AG09309 (cell line): ENCODE data around the gene RNF208.

Source experiments
- DNase-seq: peaks from one replicate; pipeline ENCODE4 v3.0.0-alpha.2; 2010; ENCODE audit warnings: low read depth
- H3K4me3 ChIP-seq: 2 replicates; pipeline ENCODE4 v1.5.1; 2011; ENCODE audit warnings: mild to moderate bottlenecking, low read depth, low read length, moderate library complexity; ENCODE audit not compliant: control insufficient read depth
- TF ChIP-seq, protein P1 (sequence below): IDR thresholded peaks from 2 replicates; pipeline ENCODE4 v1.5.1; 2011; ENCODE audit warnings: mild to moderate bottlenecking, low read depth, low read length, inconsistent platforms; ENCODE audit not compliant: insufficient read depth, control insufficient read depth; ENCODE audit errors: missing control alignments

RNF208 gene

DNA sequence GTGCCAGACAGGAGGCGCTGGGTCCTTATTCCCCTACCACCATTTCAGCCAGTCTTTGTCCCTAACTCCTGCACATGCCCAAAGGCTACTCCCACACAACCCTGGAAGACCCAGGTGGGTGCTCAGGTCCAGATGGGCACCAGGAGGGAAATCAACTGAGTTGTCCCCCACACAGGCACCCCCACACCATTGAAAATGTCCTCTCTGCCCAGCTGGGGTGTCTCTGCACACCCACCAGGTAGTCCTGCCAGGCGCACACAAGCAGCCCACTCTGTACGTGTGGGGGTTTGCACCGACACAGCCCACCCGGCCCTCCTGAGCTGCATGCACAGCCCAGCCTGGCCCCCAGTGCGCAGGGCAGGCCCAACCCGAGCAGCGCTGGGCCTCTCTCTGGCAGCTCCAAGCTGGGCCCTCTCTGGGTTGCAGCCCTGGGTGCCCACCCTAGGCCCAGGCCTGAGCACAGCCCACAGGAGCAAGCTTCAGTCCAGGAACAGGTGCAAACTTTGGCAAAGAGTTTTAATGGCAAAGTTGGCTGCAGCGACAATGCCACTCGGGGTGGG is 2.2 kb downstream of the RNF208 start:
- DNase-seq = no peak
- TF ChIP-seq, protein P1, sequence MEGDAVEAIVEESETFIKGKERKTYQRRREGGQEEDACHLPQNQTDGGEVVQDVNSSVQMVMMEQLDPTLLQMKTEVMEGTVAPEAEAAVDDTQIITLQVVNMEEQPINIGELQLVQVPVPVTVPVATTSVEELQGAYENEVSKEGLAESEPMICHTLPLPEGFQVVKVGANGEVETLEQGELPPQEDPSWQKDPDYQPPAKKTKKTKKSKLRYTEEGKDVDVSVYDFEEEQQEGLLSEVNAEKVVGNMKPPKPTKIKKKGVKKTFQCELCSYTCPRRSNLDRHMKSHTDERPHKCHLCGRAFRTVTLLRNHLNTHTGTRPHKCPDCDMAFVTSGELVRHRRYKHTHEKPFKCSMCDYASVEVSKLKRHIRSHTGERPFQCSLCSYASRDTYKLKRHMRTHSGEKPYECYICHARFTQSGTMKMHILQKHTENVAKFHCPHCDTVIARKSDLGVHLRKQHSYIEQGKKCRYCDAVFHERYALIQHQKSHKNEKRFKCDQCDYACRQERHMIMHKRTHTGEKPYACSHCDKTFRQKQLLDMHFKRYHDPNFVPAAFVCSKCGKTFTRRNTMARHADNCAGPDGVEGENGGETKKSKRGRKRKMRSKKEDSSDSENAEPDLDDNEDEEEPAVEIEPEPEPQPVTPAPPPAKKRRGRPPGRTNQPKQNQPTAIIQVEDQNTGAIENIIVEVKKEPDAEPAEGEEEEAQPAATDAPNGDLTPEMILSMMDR = no peak
- H3K4me3 ChIP-seq = no peak overlapping the region

GRCh38 chr9:137218754-137219271 is 3.2 kb downstream of the RNF208 start:
- no peak overlapping the region for H3K4me3 ChIP-seq
- DNase-seq = no peak
- TF ChIP-seq, protein P1 = no peak

DNA sequence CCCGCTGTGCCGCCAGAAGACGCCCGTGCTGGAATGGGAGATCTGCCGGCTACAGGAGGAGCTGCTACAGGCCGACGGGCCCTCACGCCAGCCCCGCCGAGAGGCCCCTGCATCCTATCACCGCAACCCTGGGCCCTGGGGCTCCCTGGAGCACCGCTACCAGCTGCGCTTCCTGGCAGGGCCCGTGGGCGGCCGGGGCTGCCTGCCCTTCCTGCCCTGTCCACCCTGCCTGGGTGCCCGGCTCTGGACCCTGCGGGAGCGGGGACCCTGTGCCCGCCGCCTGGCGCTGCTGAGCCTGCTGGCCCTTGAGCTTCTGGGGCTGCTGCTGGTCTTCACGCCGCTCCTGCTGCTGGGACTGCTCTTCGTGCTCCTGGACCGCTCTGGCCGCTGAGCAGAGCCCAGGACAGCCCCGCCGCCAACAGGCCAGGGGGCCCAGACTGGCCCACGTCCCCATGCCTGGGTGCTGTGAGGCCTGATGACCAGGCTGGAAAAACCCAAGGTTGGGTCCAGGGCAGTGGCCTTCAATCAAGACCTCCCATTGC is 3.8 kb downstream of the RNF208 start:
- DNase-seq = no peak
- TF ChIP-seq, protein P1 = no peak
- no peak overlapping the region for H3K4me3 ChIP-seq

DNA sequence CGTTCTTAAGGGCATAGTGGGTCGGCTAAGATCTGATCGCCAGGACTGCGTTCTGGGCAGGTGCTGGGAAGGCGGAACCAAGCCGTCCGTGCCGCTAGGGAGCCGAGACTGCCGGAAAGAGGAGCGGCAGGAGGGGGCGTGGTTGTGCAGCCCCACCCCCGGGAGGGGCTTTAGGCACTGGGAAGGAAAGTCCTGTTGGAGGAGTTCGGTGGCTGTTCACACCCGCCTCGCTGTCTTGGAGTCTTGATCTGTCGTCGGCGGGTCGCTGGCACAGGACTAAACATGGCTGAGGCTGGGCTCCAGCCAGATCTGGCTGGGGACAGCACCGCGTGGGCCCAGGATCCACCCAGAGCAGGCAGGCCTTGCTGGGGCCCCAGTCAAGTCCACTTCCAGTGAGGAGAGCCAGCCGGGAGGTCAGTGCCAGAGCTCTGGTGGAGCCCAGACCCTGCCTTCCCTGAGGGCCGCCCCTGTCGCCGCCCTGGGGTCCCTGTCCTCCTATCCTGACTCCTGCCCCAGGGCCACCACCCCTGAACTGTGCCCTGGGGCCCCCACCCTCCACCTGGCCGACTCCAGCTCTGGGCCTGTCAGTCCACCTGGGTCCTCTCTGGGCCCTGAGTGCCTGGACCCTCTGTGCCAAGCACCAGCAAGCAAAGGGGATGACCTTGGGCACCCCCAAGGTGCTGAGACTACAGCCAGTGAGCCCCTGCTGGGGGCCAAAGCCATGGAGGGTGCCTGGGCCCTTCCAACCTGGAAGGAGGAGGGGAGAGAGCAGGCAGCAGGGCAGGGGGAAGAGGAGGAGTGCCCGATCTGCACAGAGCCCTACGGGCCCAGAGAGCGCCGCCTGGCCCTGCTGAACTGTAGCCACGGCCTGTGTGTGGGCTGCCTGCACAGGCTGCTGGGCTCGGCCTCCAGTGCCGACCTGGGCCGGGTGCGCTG is 4.5 kb downstream of the RNF208 start:
- no peak for DNase-seq
- TF ChIP-seq, protein P1 = no peak
- H3K4me3 ChIP-seq = no peak overlapping the region

DNA sequence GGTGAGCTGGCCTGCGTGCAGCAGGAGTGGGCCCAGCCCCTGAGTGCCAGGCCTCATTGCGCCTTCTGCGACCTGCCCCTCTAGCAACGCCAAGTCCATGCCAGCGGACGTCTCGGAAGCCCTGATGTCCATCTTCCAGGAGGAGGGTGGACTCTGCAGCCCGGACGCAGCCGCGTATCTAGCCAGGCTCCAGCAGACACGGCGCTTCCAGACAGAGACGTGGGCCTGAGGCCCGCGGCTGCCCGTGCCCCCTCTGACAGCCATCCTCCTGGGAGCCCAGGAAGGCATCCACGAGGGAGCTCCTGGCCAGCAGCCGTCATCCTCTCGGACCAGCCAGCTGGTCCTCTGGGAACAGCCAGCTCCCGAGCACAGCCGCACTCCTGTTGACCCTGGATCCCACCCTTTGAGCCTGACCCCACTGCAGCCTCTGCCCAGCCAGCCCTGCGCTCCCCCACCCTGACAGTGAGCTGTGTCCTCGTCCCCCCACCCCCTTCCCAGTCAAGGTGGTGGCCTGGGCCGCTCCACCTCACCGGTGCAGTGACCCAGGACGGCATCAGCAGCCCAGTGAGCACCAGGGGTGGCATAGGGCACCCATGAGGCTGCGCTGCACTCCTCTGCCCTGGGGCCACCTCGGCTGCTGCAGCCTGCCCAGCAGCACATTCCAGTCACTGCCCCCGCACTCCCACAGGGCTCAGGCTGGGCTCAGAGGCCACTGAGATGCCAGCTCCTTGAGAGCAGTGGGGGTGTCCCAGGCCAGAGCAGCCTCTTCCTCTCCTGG is 5.7 kb downstream of the RNF208 start:
- no peak overlapping the region for H3K4me3 ChIP-seq
- DNase-seq = no peak
- TF ChIP-seq, protein P1 = no peak

- TF ChIP-seq, protein P1 = no peak
- H3K4me3 ChIP-seq = no peak overlapping the region
Observed at GRCh38 chr9:137215196-137215986, 6.6 kb downstream of the RNF208 start.

More at GRCh38 chr9:137215196-137215986, 6.6 kb downstream of the RNF208 start:
- DNase-seq = no peak
